ENCODE measurements around the gene PLCH1.

DNA sequence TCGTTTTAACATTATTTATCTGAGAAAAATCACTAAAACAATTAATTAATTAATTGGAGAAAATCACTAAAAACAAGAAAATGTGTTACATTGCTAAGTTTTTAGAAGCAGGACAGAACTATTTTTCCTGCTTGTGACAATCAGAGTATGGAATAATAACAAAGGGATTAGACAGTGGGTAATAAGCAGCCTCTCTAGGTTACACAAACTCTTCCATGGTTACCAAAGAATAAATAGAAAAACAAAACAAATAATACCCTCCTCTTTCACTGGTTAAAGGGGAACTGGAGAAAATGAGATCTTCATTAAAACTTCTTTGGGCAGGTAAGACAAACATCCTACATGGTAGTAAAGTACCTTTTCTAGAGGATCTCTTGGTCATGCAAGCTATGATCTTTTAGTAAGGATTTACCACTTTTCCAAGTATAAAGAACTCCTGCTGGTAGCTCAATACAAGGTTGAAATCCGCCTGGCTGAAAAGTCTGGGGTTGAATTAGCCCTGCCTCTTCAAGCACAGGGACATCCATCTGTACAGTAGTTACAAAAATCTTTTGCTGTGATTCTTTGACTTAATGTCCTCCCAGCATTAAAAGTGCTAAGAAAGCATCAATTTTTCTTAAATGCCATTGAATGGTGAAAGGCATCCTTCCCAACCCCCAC is 2.5 kb upstream of the PLCH1 start:
- TF ChIP-seq, protein P1, sequence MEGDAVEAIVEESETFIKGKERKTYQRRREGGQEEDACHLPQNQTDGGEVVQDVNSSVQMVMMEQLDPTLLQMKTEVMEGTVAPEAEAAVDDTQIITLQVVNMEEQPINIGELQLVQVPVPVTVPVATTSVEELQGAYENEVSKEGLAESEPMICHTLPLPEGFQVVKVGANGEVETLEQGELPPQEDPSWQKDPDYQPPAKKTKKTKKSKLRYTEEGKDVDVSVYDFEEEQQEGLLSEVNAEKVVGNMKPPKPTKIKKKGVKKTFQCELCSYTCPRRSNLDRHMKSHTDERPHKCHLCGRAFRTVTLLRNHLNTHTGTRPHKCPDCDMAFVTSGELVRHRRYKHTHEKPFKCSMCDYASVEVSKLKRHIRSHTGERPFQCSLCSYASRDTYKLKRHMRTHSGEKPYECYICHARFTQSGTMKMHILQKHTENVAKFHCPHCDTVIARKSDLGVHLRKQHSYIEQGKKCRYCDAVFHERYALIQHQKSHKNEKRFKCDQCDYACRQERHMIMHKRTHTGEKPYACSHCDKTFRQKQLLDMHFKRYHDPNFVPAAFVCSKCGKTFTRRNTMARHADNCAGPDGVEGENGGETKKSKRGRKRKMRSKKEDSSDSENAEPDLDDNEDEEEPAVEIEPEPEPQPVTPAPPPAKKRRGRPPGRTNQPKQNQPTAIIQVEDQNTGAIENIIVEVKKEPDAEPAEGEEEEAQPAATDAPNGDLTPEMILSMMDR (conservative IDR thresholded peaks at IDR 0.05): no peak
- no peak for TF ChIP-seq EZH2 (IDR thresholded peaks at IDR 0.05; ENCODE audit: low read depth)
